CD4-positive, alpha-beta T cell (primary cell): ENCODE data around the gene PTRH1. TPM values are rescaled to one million over a fixed set of nuclear protein-coding genes. Genes with fewer than 3 reads are reported as not detected.

ENCODE experiments used
- ATAC-seq: fragments of 200-7000 bp; cut with Tn5 transposase; one replicate; pipeline ENCODE4 v1.10.0; 2022; ENCODE audit warnings: mild to moderate bottlenecking; ENCODE audit not compliant: poor library complexity
- CTCF ChIA-PET: fragments of 350-600 bp; sonication (Branson Sonifier 250); formaldehyde crosslinking; loops from one replicate; lab custom pipeline; 2021; ENCODE audit warnings: antibody characterized with exemption, inconsistent platforms; lab: Charles Lee
- POLR2A ChIA-PET: fragments of 350-600 bp; sonication (Branson Sonifier 250); formaldehyde crosslinking; loops from one replicate; lab custom pipeline; 2021; ENCODE audit warnings: antibody characterized with exemption, inconsistent platforms; lab: Charles Lee
- DNase-seq, 14 experiments: peaks; one replicate each; pipeline ENCODE4 v3.0.0-alpha.2; 2013 to 2020; ENCODE audit warnings: mixed read lengths in 2 of 14
- H3K27ac ChIP-seq, 2 donors: one replicate each; pipeline versions ENCODE4 v1.5.1 to v1.7.0; 2013; ENCODE audit warnings: low read length in 2 of 2, low read depth in 1 of 2, mild to moderate bottlenecking in 1 of 2
- H3K27me3 ChIP-seq, 2 experiments: 1 replicate in 1 of 2; 2 replicates in 1 of 2; pipeline versions ENCODE4 v1.6.1 to v1.7.0; 2013; ENCODE audit warnings: low read length in 2 of 2, control low read depth in 1 of 2, mild to moderate bottlenecking in 1 of 2, moderate library complexity in 1 of 2; ENCODE audit not compliant: insufficient read depth in 2 of 2, control insufficient read depth in 1 of 2
- H3K36me3 ChIP-seq: one replicate; pipeline ENCODE4 v1.6.1; 2013; ENCODE audit warnings: low read length, control low read depth; ENCODE audit not compliant: insufficient read depth
- H3K4me1 ChIP-seq: one replicate; pipeline ENCODE4 v1.6.1; 2013; ENCODE audit warnings: low read length, control low read depth; ENCODE audit not compliant: insufficient read depth
- H3K4me3 ChIP-seq: one replicate; pipeline ENCODE4 v1.5.1; 2013; ENCODE audit warnings: mild to moderate bottlenecking, low read length, moderate library complexity
- H3K9me3 ChIP-seq, 2 experiments: 1 replicate in 1 of 2; 2 replicates in 1 of 2; pipeline versions ENCODE4 v1.6.1 to v1.7.0; 2013; ENCODE audit warnings: low read length in 2 of 2, mild to moderate bottlenecking in 2 of 2, control low read depth in 1 of 2, moderate library complexity in 1 of 2; ENCODE audit not compliant: control insufficient read depth in 1 of 2, insufficient read depth in 1 of 2
- H3K27ac Mint-ChIP-seq: one replicate; pipeline ENCODE4 v1.8.0; 2020; ENCODE audit warnings: mixed read lengths
- H3K27me3 Mint-ChIP-seq: one replicate; pipeline ENCODE4 v1.8.0; 2021; ENCODE audit warnings: mixed read lengths
- H3K36me3 Mint-ChIP-seq: one replicate; pipeline ENCODE4 v1.8.0; 2021; ENCODE audit warnings: low read depth, mixed read lengths
- H3K4me1 Mint-ChIP-seq: one replicate; pipeline ENCODE4 v1.8.0; 2021; ENCODE audit warnings: low read depth, mixed read lengths
- H3K4me3 Mint-ChIP-seq: one replicate; pipeline ENCODE4 v1.8.0; 2020; ENCODE audit warnings: mild to moderate bottlenecking, mixed read lengths
- H3K9me3 Mint-ChIP-seq: one replicate; pipeline ENCODE4 v1.8.0; 2020; ENCODE audit warnings: mixed read lengths
- intact Hi-C, 2 experiments: fragments of 100-400 bp; cut with DNase I in 1 of 2; cut with micrococcal nuclease in 1 of 2; formaldehyde crosslinking; loops; one replicate each; pipeline versions ENCODE4 v1.15.1 to v1.9.0; 2023 to 2025; cut with DNase I, micrococcal nuclease
- total RNA-seq, 174 experiments: library from RNA in 2 of 174; stranded (reverse) in 2 of 174; gene quantifications; one replicate each; pipeline ENCODE4 v1.2.3 and lab custom pipeline; 2021 to 2026
- TF ChIP-seq, protein P1 (sequence below): fragments of 200-600 bp; IDR thresholded peaks from one replicate; pipeline ENCODE4 v1.8.0; 2022; ENCODE audit warnings: antibody characterized with exemption, mild to moderate bottlenecking

The PTRH1 gene
- total RNA-seq, 2 experiments from 2014 or later = 4.5 to 5.9 TPM

DNA sequence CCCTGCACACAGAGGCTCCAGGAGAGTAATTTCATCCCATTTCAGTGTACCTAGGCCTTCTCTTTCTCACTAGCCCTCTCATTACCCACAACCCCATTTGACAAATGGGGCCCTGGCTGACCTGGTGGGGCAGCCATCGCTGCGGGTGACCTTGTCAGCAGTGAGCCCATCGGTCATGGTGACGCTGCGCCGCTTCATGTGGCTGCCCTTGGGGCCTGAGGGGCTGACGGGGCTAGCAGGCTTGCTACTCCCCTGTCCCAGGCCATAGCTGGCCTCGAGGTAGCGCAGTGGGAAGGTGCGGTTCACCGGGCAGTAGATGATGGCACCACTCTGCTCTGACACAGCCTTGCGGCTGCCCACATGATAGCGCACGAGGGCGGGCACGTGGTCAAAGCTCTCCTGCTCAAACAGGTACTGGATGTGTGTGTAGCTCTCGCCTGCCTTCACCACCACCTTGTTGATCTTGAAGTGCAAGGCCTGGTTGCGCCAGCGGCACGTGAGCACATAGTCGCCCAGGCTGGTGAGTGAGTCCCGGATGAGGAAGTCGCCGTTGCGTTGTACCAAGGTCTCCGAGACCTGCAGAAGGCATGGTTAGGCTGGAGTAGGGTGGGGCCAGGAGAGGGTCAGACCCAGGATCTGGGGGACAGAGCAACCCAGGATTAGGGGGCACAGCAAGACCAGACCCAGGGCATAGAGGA, 33.8 kb upstream of the PTRH1 start:
- Histone ChIP-seq H3K4me3 (no peak overlapping the region), H3K27me3 (no peaks in the 10 kb centered on the region), H3K27ac (no peak overlapping the region), H3K9me3 (no peaks in the 10 kb centered on the region), H3K36me3 (peaks cover 88% of the 10 kb centered on the region), H3K4me1 (peaks cover 13% of the 10 kb centered on the region)
- CTCF ChIA-PET = interaction anchor here (0.8 kb wide), 1 partner anchor 14 kb away, joined by 4 read pairs; the partner anchor contains the start of gene TOR2A
- H3K27me3 Mint-ChIP-seq = no peaks in the 10 kb centered on the region
- H3K4me3 Mint-ChIP-seq = no peak overlapping the region
- peaks cover 77% of the 10 kb centered on the region for H3K36me3 Mint-ChIP-seq
- no peak for DNase-seq
- H3K27ac Mint-ChIP-seq = no peak overlapping the region
- POLR2A ChIA-PET = interaction anchor here (0.6 kb wide), 1 partner anchor 23 kb away, joined by 3 read pairs; no protein-coding TSS in a partner anchor
- no peak for ATAC-seq
- H3K9me3 Mint-ChIP-seq = no peaks in the 10 kb centered on the region
- H3K4me1 Mint-ChIP-seq = peaks cover 13% of the 10 kb centered on the region
- TF ChIP-seq, protein P1, sequence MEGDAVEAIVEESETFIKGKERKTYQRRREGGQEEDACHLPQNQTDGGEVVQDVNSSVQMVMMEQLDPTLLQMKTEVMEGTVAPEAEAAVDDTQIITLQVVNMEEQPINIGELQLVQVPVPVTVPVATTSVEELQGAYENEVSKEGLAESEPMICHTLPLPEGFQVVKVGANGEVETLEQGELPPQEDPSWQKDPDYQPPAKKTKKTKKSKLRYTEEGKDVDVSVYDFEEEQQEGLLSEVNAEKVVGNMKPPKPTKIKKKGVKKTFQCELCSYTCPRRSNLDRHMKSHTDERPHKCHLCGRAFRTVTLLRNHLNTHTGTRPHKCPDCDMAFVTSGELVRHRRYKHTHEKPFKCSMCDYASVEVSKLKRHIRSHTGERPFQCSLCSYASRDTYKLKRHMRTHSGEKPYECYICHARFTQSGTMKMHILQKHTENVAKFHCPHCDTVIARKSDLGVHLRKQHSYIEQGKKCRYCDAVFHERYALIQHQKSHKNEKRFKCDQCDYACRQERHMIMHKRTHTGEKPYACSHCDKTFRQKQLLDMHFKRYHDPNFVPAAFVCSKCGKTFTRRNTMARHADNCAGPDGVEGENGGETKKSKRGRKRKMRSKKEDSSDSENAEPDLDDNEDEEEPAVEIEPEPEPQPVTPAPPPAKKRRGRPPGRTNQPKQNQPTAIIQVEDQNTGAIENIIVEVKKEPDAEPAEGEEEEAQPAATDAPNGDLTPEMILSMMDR = no peak
- intact Hi-C loops = no loop called here

GRCh38 chr9:127746959-127747569, 31.6 kb upstream of the PTRH1 start:
- Mint-ChIP-seq H3K36me3 (peaks cover 75% of the 10 kb centered on the region), H3K9me3 (no peaks in the 10 kb centered on the region), H3K27me3 (no peaks in the 10 kb centered on the region), H3K4me1 (peaks cover 9% of the 10 kb centered on the region), H3K27ac (peak overlapping the region; percentile 73), H3K4me3 (peak overlapping the region; percentile 13)
- ATAC-seq (peak; percentile 87), DNase-seq (peak in 9 of 14 experiments; percentile 24 to 68 (median 35))
- no peak overlapping the region for H3K27ac ChIP-seq
- ChIA-PET POLR2A (interaction anchor here (0.6 kb wide), 1 partner anchor 411 kb away, joined by 3 read pairs; no protein-coding TSS in a partner anchor), CTCF (interaction anchor here (0.7 to 4.6 kb wide), 4 partner anchors 12 to 39 kb away, joined by 3 to 23 read pairs (median 7); partner anchors contain the start of genes CDK9 and TOR2A)
- intact Hi-C loops = no loop called here
- H3K4me1 ChIP-seq = peaks cover 9% of the 10 kb centered on the region
- no peaks in the 10 kb centered on the region for H3K27me3 ChIP-seq
- no peak overlapping the region for H3K4me3 ChIP-seq
- H3K9me3 ChIP-seq = no peaks in the 10 kb centered on the region
- TF ChIP-seq, protein P1 = no peak
- peaks cover 87% of the 10 kb centered on the region for H3K36me3 ChIP-seq

- Histone ChIP-seq H3K4me3 (no peak overlapping the region), H3K27ac (no peak overlapping the region), H3K27me3 (no peaks in the 10 kb centered on the region), H3K4me1 (peaks cover 9% of the 10 kb centered on the region), H3K9me3 (no peaks in the 10 kb centered on the region), H3K36me3 (peaks cover 84% of the 10 kb centered on the region)
- H3K27me3 Mint-ChIP-seq = no peaks in the 10 kb centered on the region
- CTCF ChIA-PET = interaction anchor here (1.0 to 4.6 kb wide), 2 partner anchors 9 to 40 kb away, joined by 3 to 23 read pairs; partner anchors contain the start of gene TOR2A
- ATAC-seq (no peak), DNase-seq (no peak)
- peaks cover 5% of the 10 kb centered on the region for H3K4me1 Mint-ChIP-seq
- H3K27ac Mint-ChIP-seq = no peak overlapping the region
- no peaks in the 10 kb centered on the region for H3K9me3 Mint-ChIP-seq
- H3K36me3 Mint-ChIP-seq = peaks cover 64% of the 10 kb centered on the region
- TF ChIP-seq, protein P1 = no peak
- POLR2A ChIA-PET = no interaction called here
- intact Hi-C loops = no loop called here
- H3K4me3 Mint-ChIP-seq = no peak overlapping the region
Observed at GRCh38 chr9:127744398-127745110, 29.1 kb upstream of the PTRH1 start.
